HG02852 (cell line): Measurements from ENCODE around the gene AIPL1.

Source experiments
- ATAC-seq: cut with Tn5 transposase; IDR thresholded peaks from one replicate; pipeline ENCODE4 v1.9.1; 2021; ENCODE audit warnings: mild to moderate bottlenecking, moderate library complexity; ENCODE audit not compliant: unreplicated experiment

AIPL1 gene

DNA sequence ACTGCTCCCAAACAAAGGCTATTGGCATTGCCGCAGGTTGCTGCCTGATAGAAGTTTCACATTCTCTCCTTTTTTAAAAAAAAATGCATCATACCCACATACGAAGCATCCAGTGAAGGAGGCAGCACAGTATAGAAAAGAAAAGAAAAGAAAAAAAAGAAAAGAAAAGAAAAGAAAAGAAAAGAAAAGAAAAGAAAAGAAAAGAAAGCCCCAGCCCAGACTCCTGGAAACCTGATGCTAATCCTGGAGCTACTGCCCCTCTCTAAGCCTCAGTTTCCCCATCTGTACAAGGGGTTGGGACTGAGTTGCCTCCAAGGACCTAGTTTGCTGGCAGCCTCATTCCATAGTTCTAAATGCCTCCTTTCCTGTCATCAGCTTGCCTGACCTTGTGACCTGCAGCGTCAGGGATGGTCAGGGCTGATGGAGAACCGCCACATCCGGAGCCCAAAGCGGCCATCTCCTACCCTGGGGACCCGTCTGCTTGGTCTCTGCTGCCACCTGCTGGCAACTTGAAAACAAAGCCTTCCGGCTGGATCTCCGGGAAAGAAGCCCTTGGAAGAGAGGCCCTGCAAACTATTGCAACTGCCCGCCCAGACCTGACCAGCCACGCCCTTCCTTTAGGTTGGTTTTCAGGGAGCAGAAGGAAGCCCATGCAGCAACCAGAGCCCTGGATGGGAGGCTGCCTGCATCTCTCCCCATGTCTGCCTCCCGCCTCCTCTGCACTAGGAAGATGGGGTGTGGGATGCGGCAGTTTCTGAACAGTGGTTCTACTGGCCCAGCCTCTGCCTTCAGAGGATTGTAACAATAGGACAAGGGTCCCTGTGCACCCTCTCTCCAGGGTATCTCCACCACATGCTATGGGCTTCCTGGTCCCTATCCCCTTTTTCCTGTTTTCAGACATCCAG is 13.0 kb downstream of the AIPL1 start:
- no peak for ATAC-seq

DNA sequence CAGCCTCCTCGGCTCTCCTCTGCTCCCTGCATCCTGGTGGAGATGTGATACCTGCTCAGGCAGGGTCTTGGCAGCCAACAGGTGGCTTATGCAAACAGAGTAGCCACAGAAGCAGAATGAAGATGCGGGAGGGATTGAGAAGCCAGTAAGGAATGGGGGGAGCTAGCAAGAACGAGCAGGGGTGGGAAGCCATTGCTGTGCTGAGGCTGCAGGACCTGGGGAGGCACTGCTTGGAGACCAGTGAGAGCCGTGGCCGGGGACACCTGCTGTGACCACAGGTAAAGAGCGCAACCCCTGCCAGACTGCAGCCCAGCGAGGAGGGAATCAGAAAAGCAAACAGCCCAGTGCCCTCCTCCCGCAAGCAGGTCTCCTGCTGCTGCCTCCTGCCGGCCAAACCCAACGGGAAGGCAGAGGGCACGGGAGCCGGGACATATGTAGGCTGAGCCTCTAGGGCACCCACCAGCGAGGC is 14.7 kb downstream of the AIPL1 start:
- ATAC-seq: no peak

DNA sequence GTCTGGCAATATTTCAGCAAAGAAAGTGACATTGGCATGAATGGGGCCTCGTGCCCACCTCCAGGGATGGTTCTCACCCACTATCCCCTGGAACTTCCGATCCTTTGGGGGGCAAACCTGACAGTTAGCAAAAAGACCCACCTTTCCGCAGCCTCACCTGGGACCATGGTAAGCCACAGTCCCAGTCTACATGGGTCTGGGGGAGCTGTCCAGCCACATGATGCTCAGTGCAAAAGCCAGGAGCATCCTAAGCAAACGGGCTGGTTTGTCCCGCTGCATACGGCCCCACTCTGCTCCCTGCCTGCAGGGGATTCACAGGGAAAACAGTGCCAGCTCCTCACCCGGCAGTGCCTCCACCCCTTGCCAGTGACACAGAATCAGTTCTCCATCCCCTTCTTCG is 19.3 kb downstream of the AIPL1 start:
- no peak for ATAC-seq

DNA sequence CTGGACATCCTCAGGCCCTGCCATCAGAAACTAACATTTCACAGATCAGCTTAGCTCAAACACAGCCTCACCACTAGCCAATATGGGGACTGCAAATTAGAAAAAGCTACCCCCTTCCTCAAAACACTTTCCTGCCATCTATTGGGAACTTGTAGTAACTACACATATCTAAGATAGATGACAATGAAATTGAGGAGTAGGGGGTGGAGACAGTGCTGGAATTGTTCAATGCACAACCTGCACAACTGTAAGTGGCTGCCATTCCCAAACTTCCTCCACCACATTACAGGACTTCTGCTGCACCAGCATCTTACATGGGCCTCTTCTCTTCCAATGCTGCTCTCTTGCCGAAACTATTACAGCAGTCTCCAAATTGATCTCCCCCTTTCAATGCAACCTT is 21.9 kb downstream of the AIPL1 start:
- ATAC-seq: no peak

DNA sequence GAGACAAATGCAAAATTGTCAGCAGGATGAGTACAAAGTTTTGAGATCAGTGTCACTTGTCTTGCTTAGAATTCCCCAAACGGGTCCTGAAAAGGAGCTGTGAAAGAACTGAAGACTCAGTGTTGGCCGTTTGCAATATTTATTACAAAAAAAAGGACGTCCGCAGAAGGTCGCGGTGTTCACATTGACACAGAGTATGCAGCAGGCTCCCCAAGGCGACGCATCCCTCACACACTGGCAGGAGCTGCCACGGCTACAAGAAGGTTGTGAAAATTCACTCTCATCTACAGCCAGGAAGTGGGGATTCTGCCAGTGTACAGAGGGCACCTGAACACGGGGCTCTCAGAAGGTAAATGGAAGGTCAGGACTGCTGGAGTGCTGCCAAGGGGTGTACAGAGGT is 26.2 kb downstream of the AIPL1 start:
- no peak for ATAC-seq

DNA sequence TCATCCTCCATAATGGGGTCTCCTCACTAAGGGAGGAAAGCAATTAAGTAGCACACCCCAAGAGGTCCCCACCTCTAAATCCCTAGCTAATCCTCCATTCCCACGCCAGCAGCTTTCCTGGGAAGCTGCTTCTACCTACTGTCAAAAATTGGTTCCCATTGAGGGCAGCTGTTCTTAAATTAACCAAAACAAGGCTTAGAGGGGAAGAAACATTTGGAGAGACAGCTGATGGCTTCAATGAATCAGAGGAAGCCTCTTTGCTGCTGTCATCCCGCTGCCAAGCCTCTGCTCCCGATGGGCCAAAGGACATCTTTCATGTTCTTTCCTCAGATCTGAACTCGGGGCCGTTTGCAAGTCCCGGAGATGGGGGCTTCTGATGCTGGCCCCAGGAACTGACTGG is 26.6 kb downstream of the AIPL1 start:
- no peak for ATAC-seq

DNA sequence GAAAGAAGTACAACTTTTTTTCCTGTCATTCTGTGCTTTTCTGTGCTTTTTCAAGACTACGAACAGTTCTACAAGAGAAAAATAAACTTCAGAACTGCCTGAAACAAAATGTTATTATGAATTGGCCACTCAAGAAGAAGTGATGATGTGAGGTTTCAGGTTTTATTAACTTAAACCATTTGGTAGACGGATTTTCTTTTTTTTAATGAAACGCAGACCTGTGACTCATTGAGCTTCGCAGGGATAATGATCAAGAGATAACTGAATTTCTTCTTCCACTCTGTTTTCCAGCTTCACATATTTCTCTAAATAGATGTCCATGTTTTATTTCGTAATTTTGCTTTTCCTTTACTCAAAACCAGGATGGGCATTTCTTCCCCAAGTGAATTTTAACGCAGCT is 32.7 kb downstream of the AIPL1 start:
- no peak for ATAC-seq

DNA sequence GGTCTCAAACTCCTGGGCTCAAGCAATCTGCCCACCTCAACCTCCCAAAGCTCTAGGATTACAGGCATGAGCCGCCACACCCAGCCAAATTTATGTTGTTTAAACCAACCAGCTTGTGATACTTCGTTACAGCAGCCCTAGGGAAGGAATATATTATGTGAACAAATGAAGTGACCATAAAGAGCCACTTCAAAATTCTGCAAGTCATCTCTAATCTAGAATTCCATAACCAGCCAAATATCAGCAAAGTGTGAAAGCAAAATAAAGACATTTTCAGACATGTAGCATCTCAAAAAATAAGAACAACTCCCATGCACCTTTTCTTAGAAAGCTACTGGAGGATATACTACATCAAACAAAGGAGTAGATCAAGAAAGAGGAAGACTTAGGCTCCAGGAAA is 36.0 kb downstream of the AIPL1 start:
- no peak for ATAC-seq

DNA sequence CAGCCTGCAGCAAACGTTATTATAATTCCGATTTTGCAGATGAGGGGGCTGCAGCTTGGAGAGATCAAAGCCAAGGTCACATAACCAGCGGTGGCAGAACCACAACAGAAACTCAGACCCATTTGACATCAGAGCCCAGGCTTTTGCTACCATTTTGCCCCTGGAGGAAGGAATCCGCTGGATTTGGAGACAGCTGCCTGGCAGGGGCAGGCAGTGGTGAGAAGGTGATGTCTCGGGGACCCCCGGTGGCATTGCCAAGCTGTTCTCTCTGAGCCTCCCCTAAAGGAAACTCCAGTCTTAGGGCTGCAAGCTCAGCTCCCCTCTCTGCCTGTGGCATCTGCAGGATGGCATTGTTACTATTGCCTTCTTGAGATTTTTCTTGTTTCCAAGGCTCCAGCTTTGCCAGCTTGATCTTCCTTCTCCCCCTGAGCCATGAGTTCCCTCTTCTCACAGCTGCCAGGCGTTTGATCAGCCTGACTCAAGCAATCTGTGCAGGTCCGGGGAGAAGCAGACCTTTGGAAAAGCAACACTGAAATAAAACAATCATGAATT is 40.8 kb downstream of the AIPL1 start:
- no peak for ATAC-seq

DNA sequence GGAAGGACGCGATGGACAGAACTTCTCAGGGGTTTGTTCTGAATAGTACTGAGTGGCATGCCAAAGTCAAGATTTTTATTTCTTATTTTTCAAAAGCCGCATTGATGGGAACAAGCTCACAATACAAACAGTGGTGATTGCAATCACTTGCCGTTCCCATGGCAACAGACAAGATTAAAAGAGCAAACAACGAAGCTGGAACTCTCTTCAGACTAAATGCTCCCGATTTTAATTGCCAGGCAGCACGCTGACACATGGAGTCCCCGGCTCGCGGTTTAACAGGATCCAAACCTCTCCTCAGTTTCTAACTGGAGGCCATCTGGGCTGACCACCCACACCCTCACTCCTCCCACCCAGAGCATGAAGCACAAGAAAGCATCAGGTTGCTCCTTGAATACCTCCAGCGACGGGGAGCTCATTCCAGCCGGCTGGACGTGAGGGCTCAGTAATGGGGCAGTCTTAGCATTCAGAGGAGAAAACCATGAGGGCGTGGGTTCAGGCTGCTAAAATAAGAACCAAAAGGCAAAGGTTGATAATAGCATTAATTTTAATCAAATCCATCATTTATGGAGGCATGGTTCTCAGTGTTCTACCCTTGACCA is 41.5 kb downstream of the AIPL1 start:
- no peak for ATAC-seq

DNA sequence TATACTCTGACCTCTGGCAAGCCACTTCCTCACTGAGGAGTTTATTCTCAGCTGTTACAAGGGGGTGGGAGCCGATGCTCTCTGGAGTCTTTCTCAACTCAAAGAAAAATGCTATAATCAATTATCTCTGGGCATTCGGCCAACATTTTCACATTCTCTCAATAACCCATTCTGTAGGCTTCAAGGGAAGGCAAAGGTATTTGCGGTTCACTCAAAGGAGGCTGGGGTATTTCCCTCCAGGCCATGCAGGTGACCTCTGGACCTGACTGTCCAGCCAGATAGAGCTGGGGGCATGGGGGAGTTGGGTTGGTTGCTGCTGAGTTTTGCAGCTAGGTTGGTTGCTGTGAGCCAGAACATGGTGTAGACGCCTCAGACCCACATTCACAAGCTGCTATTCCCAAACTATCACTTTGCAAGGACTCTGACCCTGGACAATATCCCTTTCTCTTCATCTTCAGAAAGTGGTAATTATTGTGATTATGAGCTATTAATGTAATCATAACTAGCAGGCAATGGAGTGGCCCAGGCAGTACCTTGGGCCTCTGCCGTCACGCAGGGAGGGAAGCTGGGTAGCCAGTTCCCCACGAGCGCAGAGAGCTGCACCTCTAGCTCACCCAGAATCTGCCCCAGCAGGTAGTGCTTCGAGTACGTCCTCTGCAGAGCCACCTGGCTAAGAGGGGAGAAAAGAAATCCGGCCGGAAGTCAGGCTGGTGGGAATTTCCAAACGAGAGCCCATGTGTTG is 42.1 kb downstream of the AIPL1 start:
- no peak for ATAC-seq

DNA sequence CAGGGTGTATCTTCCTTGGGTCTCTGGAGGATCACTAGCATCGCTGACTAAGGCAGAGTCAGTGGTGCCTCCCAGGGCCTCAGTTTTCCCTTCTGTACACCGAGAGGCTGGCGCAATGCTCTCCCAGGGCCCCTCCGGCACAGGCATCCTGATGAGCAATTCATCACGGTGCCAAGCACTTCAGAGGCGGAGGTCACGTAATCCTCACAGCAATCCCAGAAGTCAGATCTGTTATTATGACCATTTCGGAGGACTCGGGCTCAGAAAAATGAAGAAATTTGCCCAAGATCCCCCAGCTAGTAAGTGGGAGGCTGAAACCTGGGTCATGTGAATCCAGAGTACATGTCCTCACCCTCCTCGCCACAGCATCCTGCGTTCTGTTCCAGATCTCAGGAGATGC is 46.5 kb downstream of the AIPL1 start:
- no peak for ATAC-seq

DNA sequence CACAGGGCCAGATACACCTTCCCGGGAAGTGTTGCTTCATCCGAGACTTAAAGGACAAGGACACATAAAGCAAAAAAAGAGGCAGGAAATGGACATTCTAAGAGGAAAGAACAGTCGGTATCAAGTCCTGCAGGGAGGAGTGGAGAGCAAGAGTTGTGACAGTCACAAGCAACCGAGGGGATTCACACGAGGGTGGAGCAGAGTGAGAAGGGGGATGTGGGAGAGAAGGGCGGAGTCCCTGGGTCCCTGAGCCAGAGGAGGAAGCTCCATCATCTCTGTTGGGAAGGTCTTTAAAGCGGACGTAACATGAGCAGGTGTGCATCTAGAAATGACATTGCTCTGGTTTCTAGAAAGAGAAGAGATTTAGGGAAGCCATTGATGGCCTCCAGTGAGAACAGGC is 47.1 kb downstream of the AIPL1 start:
- no peak for ATAC-seq

DNA sequence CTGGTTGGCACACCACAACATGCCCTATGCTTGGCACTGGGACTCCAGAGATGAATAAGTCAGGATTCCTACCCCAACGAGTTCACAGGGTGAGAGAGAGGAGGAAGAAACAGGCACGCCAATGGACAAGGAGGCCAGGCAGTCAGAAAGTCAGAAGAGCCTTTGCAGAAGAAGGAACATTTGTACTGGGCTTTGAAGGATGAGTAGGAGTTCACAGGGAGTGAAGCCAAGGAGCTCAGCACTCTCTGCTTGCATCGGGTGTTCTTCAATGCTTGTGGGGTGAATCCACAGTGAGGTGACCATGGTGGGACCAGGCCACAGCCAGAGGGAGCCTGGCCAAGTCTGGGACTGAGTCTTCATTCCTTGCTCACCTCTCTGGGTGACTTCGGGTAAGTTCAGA is 47.5 kb downstream of the AIPL1 start:
- ATAC-seq: no peak

DNA sequence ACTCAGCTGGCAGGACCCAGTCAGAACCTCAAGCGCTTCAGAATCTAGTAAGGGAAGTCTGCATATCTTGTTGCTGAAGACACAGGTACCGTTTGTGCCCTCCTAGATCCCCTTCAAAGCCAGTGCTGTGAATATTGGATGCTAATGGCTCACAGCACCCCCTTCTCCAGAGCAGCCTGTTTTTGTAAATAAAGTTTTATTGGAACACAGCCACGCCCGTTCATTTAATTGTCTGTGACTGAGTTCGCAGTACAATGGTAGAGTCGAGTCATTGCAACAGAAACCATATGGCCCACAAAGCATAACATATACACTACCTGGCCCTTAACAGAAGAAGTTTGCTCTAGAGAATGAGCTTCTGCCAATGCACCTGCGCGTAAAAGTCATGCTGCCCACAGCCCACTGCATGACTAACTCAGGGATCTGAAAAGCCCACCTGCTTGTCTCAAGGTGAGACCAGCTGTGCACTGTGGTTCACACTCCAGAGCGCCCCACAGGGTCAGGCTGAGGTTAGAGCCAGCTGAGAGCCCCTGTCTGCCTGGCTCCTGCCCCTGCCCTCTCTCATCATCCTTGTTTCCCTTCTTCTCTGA is 48.8 kb downstream of the AIPL1 start:
- ATAC-seq: no peak

DNA sequence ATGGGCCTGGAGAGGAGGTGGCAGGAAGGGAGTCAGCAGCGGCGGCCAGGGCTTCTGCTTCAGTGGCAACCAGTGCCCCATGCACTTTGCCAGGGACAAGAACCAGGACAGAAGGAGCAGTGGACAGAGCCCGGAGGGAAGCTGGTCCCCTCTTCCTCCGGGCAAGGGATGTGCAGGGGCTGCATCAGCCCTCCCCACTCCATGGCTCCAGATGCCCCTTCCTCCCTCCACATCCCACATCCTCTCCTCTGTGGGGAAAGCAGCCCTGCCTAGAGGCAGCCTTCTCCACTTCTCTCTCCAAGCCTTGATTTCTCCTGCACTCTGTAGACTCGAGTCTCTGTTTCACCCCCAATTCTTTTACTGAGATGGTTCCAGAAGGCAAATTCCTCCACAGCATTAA is 50.4 kb downstream of the AIPL1 start:
- ATAC-seq: no peak

DNA sequence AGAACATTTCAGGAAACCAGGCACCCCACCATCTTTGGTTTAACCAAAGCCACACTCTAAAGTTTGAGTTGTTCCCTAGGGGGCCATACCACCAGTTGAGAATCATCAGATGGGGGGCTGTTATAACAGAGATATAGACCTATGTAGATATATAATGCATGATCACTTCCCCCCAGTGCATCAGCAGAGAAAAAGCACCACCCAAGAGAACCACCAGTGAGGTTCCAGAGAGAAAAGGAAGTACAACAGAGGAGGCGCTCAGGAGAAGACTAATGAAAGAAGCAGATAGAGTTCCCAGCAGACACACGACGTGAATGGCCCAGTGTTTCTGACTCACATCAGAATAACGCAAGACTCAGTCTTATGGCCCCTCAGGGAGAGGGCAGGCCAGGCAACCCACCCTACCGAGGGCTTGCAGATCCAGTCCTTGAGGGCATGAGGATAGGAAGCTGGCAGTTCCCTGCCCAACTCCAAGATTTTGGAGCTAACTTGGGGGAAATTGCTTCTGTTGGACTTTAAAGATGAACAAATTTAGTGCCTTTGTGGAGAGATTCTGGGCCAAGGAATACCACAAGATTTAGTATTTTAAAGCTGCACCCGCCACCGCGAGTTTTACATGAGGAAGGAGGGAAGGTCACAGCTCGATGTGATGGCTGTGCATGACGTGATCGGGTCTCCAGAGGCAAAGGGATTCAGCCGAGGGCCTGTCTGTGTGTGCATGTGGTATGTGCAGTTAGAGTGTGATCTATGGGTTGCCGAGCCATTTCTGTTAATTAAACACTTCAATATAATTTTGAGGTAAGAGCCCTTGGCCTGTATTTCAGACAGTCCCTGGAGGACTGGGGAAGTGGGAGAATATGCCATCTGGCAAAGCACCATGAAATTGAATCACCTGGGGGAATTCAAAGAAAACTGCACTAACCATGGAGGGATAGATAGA is 53.1 kb downstream of the AIPL1 start:
- no peak for ATAC-seq

DNA sequence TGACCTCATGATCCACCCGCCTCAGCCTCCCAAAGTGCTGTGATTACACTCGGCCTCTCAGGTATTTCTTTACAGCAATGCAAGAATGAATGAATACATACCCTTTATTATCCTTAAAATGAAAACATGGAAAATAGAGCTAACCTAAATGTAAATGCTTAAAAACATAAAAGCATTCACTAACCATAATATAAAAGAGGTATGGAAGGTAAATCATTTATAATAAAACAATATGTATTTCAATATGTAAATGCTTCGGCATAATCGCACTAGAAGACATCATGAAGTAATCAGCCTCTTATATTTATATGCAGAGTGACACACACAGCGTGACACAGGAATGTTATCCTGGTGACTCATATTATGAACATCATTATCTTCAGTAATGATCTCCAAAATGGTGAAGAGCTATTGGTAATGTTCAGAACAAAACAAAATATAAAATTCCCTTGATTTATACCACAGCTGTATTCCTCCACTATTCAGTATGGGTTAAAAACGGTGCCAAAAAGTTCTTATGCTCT is 53.9 kb downstream of the AIPL1 start:
- ATAC-seq: no peak

DNA sequence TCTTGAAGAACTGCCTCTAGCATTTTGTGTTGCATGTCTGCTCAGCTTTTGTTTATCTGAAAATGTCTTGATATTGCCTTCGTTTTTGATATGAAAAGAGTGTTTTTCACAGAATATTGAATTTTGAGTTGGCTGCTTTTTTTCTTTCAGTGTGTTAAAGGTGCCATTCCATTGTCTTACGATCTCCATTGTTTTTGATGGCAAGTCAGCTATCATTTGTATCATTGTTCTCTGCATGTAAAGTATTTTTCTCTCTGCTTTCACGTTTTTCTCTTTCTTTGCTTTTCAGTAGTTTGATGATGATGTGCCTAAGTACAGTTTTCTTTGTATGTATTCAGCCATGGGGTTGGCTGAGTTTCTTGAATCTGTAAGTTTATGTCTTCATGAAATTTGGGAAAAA is 57.0 kb downstream of the AIPL1 start:
- ATAC-seq: no peak

DNA sequence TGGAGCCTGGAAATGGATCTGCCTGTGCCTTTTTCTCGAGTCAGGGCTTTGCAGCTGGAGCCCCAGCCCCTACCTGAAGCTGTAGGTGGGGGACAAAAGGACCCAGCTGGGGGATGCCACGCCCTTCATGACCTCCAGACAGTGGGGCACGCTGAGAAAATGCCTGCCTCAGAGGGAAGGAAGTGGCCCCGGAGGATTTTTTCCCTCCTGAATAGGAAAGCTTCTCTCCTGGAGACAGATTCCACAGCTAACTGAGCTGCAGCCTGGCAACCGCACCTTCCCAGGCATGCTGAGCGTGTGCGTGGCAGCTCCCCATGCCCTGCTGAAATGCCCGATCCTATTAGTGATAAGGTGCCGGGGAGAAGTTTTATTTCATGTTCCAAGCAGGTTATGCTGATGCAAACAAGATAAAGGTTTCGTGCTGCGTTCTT is 58.0 kb downstream of the AIPL1 start:
- ATAC-seq: no peak
